Keratinocyte (primary cell): ENCODE measurements around the gene KIAA1217. TPM values are rescaled to one million over a fixed set of nuclear protein-coding genes. Genes with fewer than 3 reads are reported as not detected.

Experiments
- DNase-seq: peaks from one replicate; pipeline ENCODE4 v3.0.0-alpha.2; 2011; ENCODE audit warnings: low read depth, missing footprints, low spot score
- FAIRE-seq: peaks from 2 replicates; lab custom pipeline; 2011; peaks lifted over from hg19 to GRCh38; lab: Jason Lieb, UNC
- H2AFZ ChIP-seq: 2 replicates; pipeline ENCODE4 v1.6.0; 2012; ENCODE audit warnings: low read length, control low read depth, inconsistent platforms; ENCODE audit not compliant: control insufficient read depth
- H3K27ac ChIP-seq: 2 replicates; pipeline ENCODE4 v1.5.1; 2011; ENCODE audit warnings: low read length; ENCODE audit not compliant: control insufficient read depth, insufficient read depth
- H3K27me3 ChIP-seq: 3 replicates; pipeline ENCODE4 v1.6.0; 2011; ENCODE audit warnings: low read length; ENCODE audit not compliant: control insufficient read depth, insufficient read depth; ENCODE audit errors: extremely low read depth
- H3K36me3 ChIP-seq, 2 experiments: 2 replicates in 1 of 2; 3 replicates in 1 of 2; pipeline ENCODE4 v1.5.1; 2011; ENCODE audit warnings: low read length in 2 of 2, mild to moderate bottlenecking in 1 of 2; ENCODE audit not compliant: control insufficient read depth in 2 of 2, insufficient read depth in 2 of 2; ENCODE audit errors: extremely low read depth in 1 of 2
- H3K4me1 ChIP-seq: 3 replicates; pipeline ENCODE4 v1.5.1; 2011; ENCODE audit warnings: low read length; ENCODE audit not compliant: control insufficient read depth, insufficient read depth; ENCODE audit errors: extremely low read depth
- H3K4me2 ChIP-seq: 3 replicates; pipeline ENCODE4 v1.6.0; 2011; ENCODE audit warnings: low read depth, low read length; ENCODE audit not compliant: control insufficient read depth, insufficient read depth; ENCODE audit errors: extremely low read depth
- H3K4me3 ChIP-seq, 3 experiments: fragments of 200-600 bp in 1 of 3; sonication (generic) in 1 of 3; 2 replicates in 2 of 3; 3 replicates in 1 of 3; pipeline ENCODE4 v1.5.1; 2011 to 2016; ENCODE audit warnings: low read length in 3 of 3, mild to moderate bottlenecking in 3 of 3, control low read depth in 2 of 3, inconsistent platforms in 1 of 3, low read depth in 1 of 3, mixed read lengths in 1 of 3, mixed run types in 1 of 3, moderate library complexity in 1 of 3; ENCODE audit not compliant: control insufficient read depth in 2 of 3, insufficient read depth in 2 of 3; ENCODE audit errors: extremely low read depth in 1 of 3
- H3K79me2 ChIP-seq: 2 replicates; pipeline ENCODE4 v1.6.0; 2012; ENCODE audit warnings: low read length; ENCODE audit not compliant: control insufficient read depth, insufficient read depth
- H3K9ac ChIP-seq: 3 replicates; pipeline ENCODE4 v1.6.0; 2011; ENCODE audit warnings: low read length; ENCODE audit not compliant: control insufficient read depth, insufficient read depth; ENCODE audit errors: extremely low read depth
- H3K9me1 ChIP-seq: 3 replicates; pipeline ENCODE4 v1.6.0; 2011; ENCODE audit warnings: low read length; ENCODE audit not compliant: control insufficient read depth, insufficient read depth; ENCODE audit errors: extremely low read depth
- H3K9me3 ChIP-seq: 2 replicates; pipeline ENCODE4 v1.5.1; 2012; ENCODE audit warnings: low read depth, low read length; ENCODE audit not compliant: control insufficient read depth
- H4K20me1 ChIP-seq: 3 replicates; pipeline ENCODE4 v1.6.0; 2011; ENCODE audit warnings: low read length; ENCODE audit not compliant: control insufficient read depth, insufficient read depth; ENCODE audit errors: extremely low read depth
- CTCF ChIP-seq, 3 experiments: IDR thresholded peaks in 1 of 3; conservative IDR thresholded peaks in 1 of 3; optimal IDR thresholded peaks in 1 of 3; 2 replicates in 2 of 3; 3 replicates in 1 of 3; pipeline versions ENCODE3 to v1.5.1; 2011; ENCODE audit warnings: low read length in 3 of 3, mild to moderate bottlenecking in 3 of 3, moderate library complexity in 2 of 3, control low read depth in 1 of 3, inconsistent platforms in 1 of 3; ENCODE audit not compliant: insufficient read depth in 2 of 3; ENCODE audit errors: extremely low read depth in 1 of 3
- EZH2 ChIP-seq: IDR thresholded peaks from one replicate; pipeline ENCODE4 v1.6.1; 2012; ENCODE audit warnings: inconsistent platforms, mild to moderate bottlenecking, low read length, moderate library complexity
- dilution Hi-C: fragments of 300-500 bp; cut with MboI; formaldehyde crosslinking; loops from one replicate; pipeline ENCODE4 v1.7.0; 2020; ENCODE audit warnings: low sequenced_read_pairs; ENCODE audit not compliant: extremely low pct_ligation_motif_present
- polyA plus RNA-seq, 5 experiments: library from polyadenylated mRNA; depleted of rRNA in 3 of 5; stranded (reverse) in 3 of 5; stranded (forward) in 1 of 5; unstranded in 1 of 5; fragments of >200 nt; gene quantifications; 1 replicate in 1 of 5; 2 replicates in 3 of 5; 3 replicates in 1 of 5; pipeline versions ENCODE4 v1.2.1 to v1.2.3, GENCODE V29; 2011 to 2012; ENCODE audit warnings: missing spikeins in 2 of 5, low read depth in 1 of 5, low replicate concordance in 1 of 5

Gene KIAA1217
- polyA plus RNA-seq, 1 donor (not counting 4 experiments of a cell fraction or from before 2014, with no cell fraction given), result 10.4 TPM

GRCh38 chr10:24246365-24246764, 37.4 kb downstream of the KIAA1217 start:
- dilution Hi-C loops, result no loop called here
- H2AFZ ChIP-seq, result no peak overlapping the region
- no peak for DNase-seq

GRCh38 chr10:24247841-24248240, 38.9 kb downstream of the KIAA1217 start:
- H3K4me3 ChIP-seq, result no peak overlapping the region
- H3K4me1 ChIP-seq, result peaks cover 22% of the 10 kb centered on the region
- TF ChIP-seq EZH2 (no peak), CTCF (optimal IDR thresholded peaks at IDR 0.05 in 1 of 3, IDR thresholded peaks at IDR 0.05 in 1 of 3, conservative IDR thresholded peaks at IDR 0.05 in 1 of 3; ENCODE audit: extremely low read depth in 1 of 3, insufficient read depth in 2 of 3, low read length in 3 of 3) (no peak)
- FAIRE-seq (no peak), DNase-seq (no peak)
- no peaks in the 10 kb centered on the region for H3K27me3 ChIP-seq
- no peaks in the 10 kb centered on the region for H3K9me3 ChIP-seq
- H3K4me2 ChIP-seq, result no peak overlapping the region
- no peaks in the 10 kb centered on the region for H3K9me1 ChIP-seq
- H3K36me3 ChIP-seq, result no peaks in the 10 kb centered on the region
- H2AFZ ChIP-seq, result no peak overlapping the region
- dilution Hi-C loops, result no loop called here
- H3K27ac ChIP-seq, result no peak overlapping the region
- H4K20me1 ChIP-seq, result no peaks in the 10 kb centered on the region
- H3K9ac ChIP-seq, result no peak overlapping the region
- H3K79me2 ChIP-seq, result no peaks in the 10 kb centered on the region

More at GRCh38 chr10:24246365-24246764, 37.4 kb downstream of the KIAA1217 start:
- Histone ChIP-seq H3K27ac (no peak overlapping the region), H3K4me1 (peaks cover 16% of the 10 kb centered on the region), H3K9me1 (no peaks in the 10 kb centered on the region), H3K9me3 (no peaks in the 10 kb centered on the region), H4K20me1 (no peaks in the 10 kb centered on the region), H3K4me2 (no peak overlapping the region), H3K27me3 (no peaks in the 10 kb centered on the region), H3K36me3 (no peaks in the 10 kb centered on the region), H3K9ac (no peak overlapping the region), H3K4me3 (no peak overlapping the region), H3K79me2 (no peaks in the 10 kb centered on the region)
- FAIRE-seq, result no peak
- no peak for TF ChIP-seq EZH2
- no peak for TF ChIP-seq CTCF (optimal IDR thresholded peaks at IDR 0.05 in 1 of 3, IDR thresholded peaks at IDR 0.05 in 1 of 3, conservative IDR thresholded peaks at IDR 0.05 in 1 of 3; ENCODE audit: extremely low read depth in 1 of 3, insufficient read depth in 2 of 3, low read length in 3 of 3)
